Heart left ventricle (tissue), 16 donors: ENCODE results near the gene RUNX3. TPM values are rescaled to one million over a fixed set of nuclear protein-coding genes. Genes with fewer than 3 reads are reported as not detected.

ENCODE experiments used
- ATAC-seq, 4 donors: fragments of 200-7000 bp; cut with Tn5 transposase; one replicate each; pipeline ENCODE4 v1.9.1; 2020 to 2022; ENCODE audit warnings: moderate library complexity in 4 of 4, mild to moderate bottlenecking in 3 of 4, moderate number of reproducible peaks in 1 of 4
- DNase-seq, 5 donors: peaks; one replicate each; pipeline ENCODE4 v3.0.0-alpha.2; 2020
- H3K27ac ChIP-seq, 12 donors: fragments of 200-600 bp; sonication (generic) in 4 of 12; one replicate each; pipeline versions ENCODE4 v1.5.0 to v1.8.0; 2016 to 2022; ENCODE audit warnings: mild to moderate bottlenecking in 2 of 12
- H3K27me3 ChIP-seq, 9 donors: fragments of 200-600 bp; sonication (generic) in 2 of 9; one replicate each; pipeline versions ENCODE4 v1.5.1 to v1.8.0; 2016 to 2022; ENCODE audit warnings: mild to moderate bottlenecking in 3 of 9
- H3K36me3 ChIP-seq, 9 donors: fragments of 200-600 bp; sonication (generic) in 2 of 9; one replicate each; pipeline versions ENCODE4 v1.5.0 to v1.8.0; 2018 to 2022; ENCODE audit warnings: mild to moderate bottlenecking in 2 of 9
- H3K4me1 ChIP-seq, 12 donors: fragments of 200-600 bp; sonication (generic) in 4 of 12; one replicate each; pipeline versions ENCODE4 v1.5.0 to v1.8.0; 2016 to 2022; ENCODE audit warnings: mild to moderate bottlenecking in 3 of 12
- H3K4me3 ChIP-seq, 12 donors: fragments of 200-600 bp; sonication (generic) in 4 of 12; one replicate each; pipeline versions ENCODE4 v1.5.0 to v1.8.0; 2017 to 2022; ENCODE audit warnings: mild to moderate bottlenecking in 9 of 12, moderate library complexity in 4 of 12
- H3K9me3 ChIP-seq, 12 donors: fragments of 200-600 bp; sonication (generic) in 4 of 12; one replicate each; pipeline versions ENCODE4 v1.5.0 to v1.8.0; 2016 to 2022; ENCODE audit warnings: mild to moderate bottlenecking in 1 of 12
- POLR2A ChIP-seq, 2 donors: fragments of 450-650 bp; IDR thresholded peaks; one replicate each; pipeline ENCODE4 v1.6.1; 2017; ENCODE audit warnings: antibody characterized with exemption in 2 of 2, mild to moderate bottlenecking in 2 of 2, moderate library complexity in 2 of 2
- WGBS, 4 donors: extraction: QIAGEN DNeasy Blood & Tissue Kit in 2 of 4; methylation state at CpG; one replicate each; pipeline versions ENCODE4 v1.1.5 to v1.1.7; 2013 to 2018; 5-methylcytosine and 5-hydroxymethylcytosine counted together
- intact Hi-C, 10 donors: fragments of 100-400 bp; cut with DNase I; formaldehyde crosslinking; loops; one replicate each; pipeline versions ENCODE4 v1.11.1 to v1.14.2; 2022
- polyA plus RNA-seq, 2 donors: library from polyadenylated mRNA; stranded (reverse); fragments of 200-250 nt; gene quantifications; one replicate each; pipeline ENCODE4 v1.2.3, GENCODE V29; 2013
- total RNA-seq, 9 donors: library from RNA; depleted of rRNA in 2 of 9; stranded (reverse); fragments of >200 nt in 2 of 9; fragmentation: NEBNext Ultra II Directional in 3 of 9; extraction: Animal tissue kit (Norgen Biotek cat#: 25700) in 3 of 9; gene quantifications; one replicate each; pipeline versions ENCODE4 v1.1.0 to v1.2.4, GENCODE V29; 2016 to 2023
- TF ChIP-seq, protein P1 (sequence below), 12 donors: fragments of 200-600 bp; sonication (generic) in 4 of 12; IDR thresholded peaks; one replicate each; pipeline versions ENCODE4 v1.5.0 to v1.8.0; 2018 to 2022; ENCODE audit warnings: antibody characterized with exemption in 12 of 12, mild to moderate bottlenecking in 5 of 12
- donor health status: ischemic (EF 13 %, LVEDD 7.1; RV severe dilation, severe dysfunction).
- donor health status: healthy with polysubstance abuse.
- donor health status: DM: no; HTN: yes; CAD: no.
- donor health status: DM: no; HTN: no; CAD: no.
- donor health status: ischemic (EF 25% LVEDD 6.9; RV normal size, moderate dysfunction).
- donor health status: ischemic (EF 25% LVEDD 5.7; RV mildly dilated, moderate dysfunction).
- donor health status: healthy.
- donor health status: DM: yes; HTN: yes; CAD: no.
- donor health status: ischemic (EF 35%, LVEDD 5.7; RV mildly dilated, moderate dysfunction).
- donor health status: nonischemic (EF 11% LVEDD 7.7; RV severe dilation, severe dysfunction).
- donor health status: DM: yes; HTN: yes; CAD: no.
- donor health status: PGD.
- donor health status: ischemic (EF 29% LVEDD 5.4; RV normal size, mild dysfunction).
- donor health status: nonischemic (EF 23%, LVEDD 6.1; RV moderate dilation, normal function).

Gene RUNX3
- total and polyA plus RNA-seq, 11 donors, result 0.21 to 8.7 (median 0.38) TPM

- H3K36me3 ChIP-seq, result no peaks in the 10 kb centered on the region
- DNase-seq, result peak in 1 of 5 donors; percentile 54
- ATAC-seq, result peak in 1 of 4 donors; percentile 11
- H3K4me3 ChIP-seq, result no peak overlapping the region
- peaks cover 0 to 20% (median 0%) of the 10 kb centered on the region in 12 donors for H3K4me1 ChIP-seq
- intact Hi-C loops, result no loop called here
- 62 to 75% (median 70%) methylated on average over 22 to 23 of the region's 23 CpGs for WGBS, 4 donors
- peaks cover 0 to 23% (median 11%) of the 10 kb centered on the region in 12 donors for H3K9me3 ChIP-seq
- TF ChIP-seq, protein P1, sequence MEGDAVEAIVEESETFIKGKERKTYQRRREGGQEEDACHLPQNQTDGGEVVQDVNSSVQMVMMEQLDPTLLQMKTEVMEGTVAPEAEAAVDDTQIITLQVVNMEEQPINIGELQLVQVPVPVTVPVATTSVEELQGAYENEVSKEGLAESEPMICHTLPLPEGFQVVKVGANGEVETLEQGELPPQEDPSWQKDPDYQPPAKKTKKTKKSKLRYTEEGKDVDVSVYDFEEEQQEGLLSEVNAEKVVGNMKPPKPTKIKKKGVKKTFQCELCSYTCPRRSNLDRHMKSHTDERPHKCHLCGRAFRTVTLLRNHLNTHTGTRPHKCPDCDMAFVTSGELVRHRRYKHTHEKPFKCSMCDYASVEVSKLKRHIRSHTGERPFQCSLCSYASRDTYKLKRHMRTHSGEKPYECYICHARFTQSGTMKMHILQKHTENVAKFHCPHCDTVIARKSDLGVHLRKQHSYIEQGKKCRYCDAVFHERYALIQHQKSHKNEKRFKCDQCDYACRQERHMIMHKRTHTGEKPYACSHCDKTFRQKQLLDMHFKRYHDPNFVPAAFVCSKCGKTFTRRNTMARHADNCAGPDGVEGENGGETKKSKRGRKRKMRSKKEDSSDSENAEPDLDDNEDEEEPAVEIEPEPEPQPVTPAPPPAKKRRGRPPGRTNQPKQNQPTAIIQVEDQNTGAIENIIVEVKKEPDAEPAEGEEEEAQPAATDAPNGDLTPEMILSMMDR (IDR thresholded peaks at IDR 0.05), result no peak
- no peak for TF ChIP-seq POLR2A (IDR thresholded peaks at IDR 0.05)
- H3K27ac ChIP-seq, result no peak overlapping the region
- H3K27me3 ChIP-seq, result peaks cover 0 to 52% (median 12%) of the 10 kb centered on the region in 9 donors
Measured at GRCh38 chr1:24970926-24971875, 41.1 kb upstream of the RUNX3 start.

DNA sequence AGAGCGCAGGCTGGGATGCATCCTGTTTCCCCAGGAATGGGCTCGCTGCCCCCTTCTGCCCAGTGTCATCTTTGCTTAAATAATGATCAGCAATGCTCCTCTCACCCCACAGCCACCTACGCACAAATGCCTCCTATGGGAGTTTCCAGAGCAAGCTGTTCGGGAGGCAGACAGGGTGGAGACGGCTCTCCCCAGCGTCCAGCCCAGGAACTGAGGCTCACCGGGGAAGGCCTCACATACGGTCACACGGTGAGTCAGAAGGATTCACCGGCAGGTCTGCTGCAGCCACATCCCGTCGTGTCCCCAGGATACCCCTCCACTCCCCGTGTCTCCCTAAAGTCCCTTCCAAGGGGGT is 40.3 kb upstream of the RUNX3 start:
- peaks cover 0 to 15% (median 6%) of the 10 kb centered on the region in 12 donors for H3K9me3 ChIP-seq
- DNase-seq (peak in 1 of 5 donors; percentile 40), ATAC-seq (peak in 1 of 4 donors; percentile 26)
- no peak overlapping the region for H3K4me3 ChIP-seq
- peaks cover 0 to 28% (median 0%) of the 10 kb centered on the region in 12 donors for H3K4me1 ChIP-seq
- H3K27me3 ChIP-seq, result peaks cover 0 to 60% (median 12%) of the 10 kb centered on the region in 9 donors
- no peaks in the 10 kb centered on the region for H3K36me3 ChIP-seq
- TF ChIP-seq, protein P1 (IDR thresholded peaks at IDR 0.05), result no peak
- TF ChIP-seq POLR2A (IDR thresholded peaks at IDR 0.05), result no peak
- intact Hi-C loops, result no loop called here
- 28 to 35% (median 32%) methylated on average over 13 of the region's 13 CpGs for WGBS, 4 donors
- no peak overlapping the region for H3K27ac ChIP-seq

DNA sequence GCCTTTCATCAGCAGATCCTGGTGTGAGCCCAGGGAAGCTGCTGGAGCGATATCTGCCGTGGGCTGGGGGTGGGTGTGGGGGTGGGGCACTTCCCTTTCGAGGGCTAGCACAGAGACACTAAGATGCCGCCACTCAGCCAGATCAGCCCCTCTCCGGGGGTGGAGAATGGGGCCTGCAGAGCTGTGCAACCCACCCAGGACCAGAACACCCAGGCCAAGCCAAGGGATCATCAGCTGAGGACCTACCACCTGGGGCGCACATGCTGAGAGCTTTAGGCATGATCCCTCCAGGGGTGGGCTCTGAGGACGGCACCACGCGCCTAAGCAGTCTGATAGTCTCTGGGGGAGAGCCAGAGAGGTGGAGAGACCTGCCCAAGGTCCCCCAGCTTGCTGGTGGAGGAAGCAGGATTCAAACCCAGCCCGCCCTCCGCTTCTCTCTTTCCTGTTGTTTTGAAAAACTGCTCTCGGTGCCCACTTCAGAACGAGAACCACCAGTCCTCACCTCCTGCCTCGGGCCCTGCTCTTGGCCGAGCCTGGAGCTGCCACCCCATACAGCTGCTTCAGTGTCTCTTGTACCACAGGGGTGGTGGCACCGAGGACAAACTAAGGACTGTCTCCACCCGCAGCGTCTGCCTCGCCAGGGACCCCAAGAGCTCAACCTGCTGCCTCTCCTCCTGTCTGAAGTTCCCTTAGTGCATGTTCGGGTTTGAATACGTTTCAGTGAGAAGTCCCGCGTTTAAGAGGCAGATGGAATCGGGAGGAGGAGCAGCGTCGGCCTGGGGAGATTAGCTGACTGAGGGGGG is 39.7 kb upstream of the RUNX3 start:
- Histone ChIP-seq H3K36me3 (no peaks in the 10 kb centered on the region), H3K9me3 (peaks cover 0 to 9% (median 2%) of the 10 kb centered on the region in 12 donors), H3K4me3 (no peak overlapping the region), H3K27me3 (peaks cover 0 to 61% (median 12%) of the 10 kb centered on the region in 9 donors), H3K4me1 (peaks cover 0 to 34% (median 0%) of the 10 kb centered on the region in 12 donors), H3K27ac (no peak overlapping the region)
- DNase-seq (peak in 1 of 5 donors; percentile 31), ATAC-seq (no peak)
- intact Hi-C loops, result no loop called here
- TF ChIP-seq POLR2A (IDR thresholded peaks at IDR 0.05), result no peak
- TF ChIP-seq, protein P1 (IDR thresholded peaks at IDR 0.05), result no peak
- WGBS, 4 donors, result 45 to 56% (median 51%) methylated on average over 21 to 26 of the region's 26 CpGs
